HEK293 (cell line): ENCODE data around the gene SPDYC.

ENCODE experiments used
- CTCF ChIA-PET: fragments of 350-600 bp; formaldehyde crosslinking; extraction: SDS; loops from one replicate; lab custom pipeline; 2021; ENCODE audit warnings: antibody characterized with exemption; lab: Yijun Ruan, JAX
- POLR2A ChIA-PET: fragments of 300-600 bp; formaldehyde crosslinking; extraction: SDS; loops from one replicate; lab custom pipeline; 2020; ENCODE audit warnings: antibody characterized with exemption, inconsistent platforms; lab: Yijun Ruan, JAX
- H3K27ac ChIP-seq: fragments of 200-500 bp; sonication (Bioruptor generic); 2 replicates; pipeline ENCODE4 v1.5.1; 2014; ENCODE audit warnings: low read depth, low read length, control low read depth, inconsistent platforms; ENCODE audit errors: extremely low read depth
- H3K36me3 ChIP-seq, 2 experiments: fragments of 200-500 bp in 1 of 2; sonication (Bioruptor generic) in 1 of 2; 1 replicate in 1 of 2; 2 replicates in 1 of 2; pipeline ENCODE4 v1.5.1; 2014 to 2017; ENCODE audit warnings: inconsistent platforms in 2 of 2, low read length in 2 of 2; ENCODE audit not compliant: control insufficient read depth in 2 of 2, insufficient read depth in 1 of 2
- H3K4me1 ChIP-seq: fragments of 200-500 bp; sonication (Bioruptor generic); 2 replicates; pipeline ENCODE4 v1.5.1; 2014; ENCODE audit warnings: mild to moderate bottlenecking, low read length, inconsistent platforms; ENCODE audit not compliant: control insufficient read depth, insufficient read depth
- H3K4me3 ChIP-seq: 2 replicates; pipeline ENCODE4 v1.5.1; 2011; ENCODE audit warnings: low read depth, mild to moderate bottlenecking, control low read depth, low read length, moderate library complexity
- H3K9me3 ChIP-seq: fragments of 200-500 bp; sonication (Bioruptor generic); 2 replicates; pipeline ENCODE4 v1.5.1; 2014; ENCODE audit warnings: low read depth, low read length, inconsistent platforms; ENCODE audit not compliant: control insufficient read depth, insufficient read depth
- BCL11B ChIP-seq: fragments of 450-650 bp; formaldehyde crosslinking; IDR thresholded peaks from 2 replicates; pipeline ENCODE4 v1.5.1; 2016; ENCODE audit warnings: low read depth, missing biosample characterization, missing genetic modification characterization
- HOXD13 ChIP-seq: sonication (generic); formaldehyde crosslinking; IDR thresholded peaks from 2 replicates; pipeline ENCODE4 v1.8.0; 2022; ENCODE audit warnings: missing genetic modification reagents, borderline replicate concordance
- ZBTB17 ChIP-seq: fragments of 450-650 bp; formaldehyde crosslinking; IDR thresholded peaks from 2 replicates; pipeline ENCODE4 v1.5.1; 2016; ENCODE audit warnings: missing biosample characterization, missing genetic modification characterization
- ZNF121 ChIP-seq: fragments of 450-650 bp; formaldehyde crosslinking; IDR thresholded peaks from 2 replicates; pipeline ENCODE4 v1.5.1; 2016; ENCODE audit warnings: missing biosample characterization, missing genetic modification characterization
- ZNF146 ChIP-seq: fragments of 450-650 bp; formaldehyde crosslinking; IDR thresholded peaks from 2 replicates; pipeline ENCODE4 v1.5.1; 2016; ENCODE audit warnings: missing biosample characterization, missing genetic modification characterization
- ZNF211 ChIP-seq: fragments of 450-650 bp; formaldehyde crosslinking; IDR thresholded peaks from 2 replicates; pipeline ENCODE4 v1.5.1; 2016; ENCODE audit warnings: low read depth, missing biosample characterization, missing genetic modification characterization
- ZNF239 ChIP-seq: fragments of 450-650 bp; formaldehyde crosslinking; IDR thresholded peaks from 2 replicates; pipeline ENCODE4 v1.5.1; 2016; ENCODE audit warnings: missing biosample characterization, missing genetic modification characterization
- ZNF404 ChIP-seq: fragments of 450-650 bp; formaldehyde crosslinking; IDR thresholded peaks from 2 replicates; pipeline ENCODE4 v1.5.1; 2017; ENCODE audit warnings: missing biosample characterization, missing genetic modification characterization
- ZNF433 ChIP-seq: fragments of 450-650 bp; formaldehyde crosslinking; IDR thresholded peaks from 2 replicates; pipeline ENCODE4 v1.5.1; 2016; ENCODE audit warnings: missing biosample characterization, missing genetic modification characterization, low read depth
- ZNF521 ChIP-seq: fragments of 450-650 bp; formaldehyde crosslinking; IDR thresholded peaks from 2 replicates; pipeline ENCODE4 v1.5.1; 2017; ENCODE audit warnings: missing biosample characterization, mild to moderate bottlenecking, missing genetic modification characterization
- ZNF530 ChIP-seq: fragments of 450-650 bp; formaldehyde crosslinking; IDR thresholded peaks from 2 replicates; pipeline ENCODE4 v1.5.1; 2016; ENCODE audit warnings: low read depth, missing biosample characterization, missing genetic modification characterization
- ZNF544 ChIP-seq: fragments of 450-650 bp; formaldehyde crosslinking; IDR thresholded peaks from 2 replicates; pipeline ENCODE4 v1.5.0; 2017; ENCODE audit warnings: missing biosample characterization, missing genetic modification characterization
- ZNF621 ChIP-seq: fragments of 450-650 bp; formaldehyde crosslinking; IDR thresholded peaks from 2 replicates; pipeline ENCODE4 v1.5.1; 2017; ENCODE audit warnings: missing biosample characterization, missing genetic modification characterization
- ZNF692 ChIP-seq: fragments of 450-650 bp; formaldehyde crosslinking; IDR thresholded peaks from 2 replicates; pipeline ENCODE4 v1.5.1; 2016; ENCODE audit warnings: missing biosample characterization, missing genetic modification characterization
- ZNF701 ChIP-seq: fragments of 450-650 bp; formaldehyde crosslinking; IDR thresholded peaks from 2 replicates; pipeline ENCODE4 v1.5.1; 2016; ENCODE audit warnings: missing biosample characterization, missing genetic modification characterization
- ZNF777 ChIP-seq: fragments of 450-650 bp; formaldehyde crosslinking; IDR thresholded peaks from 2 replicates; pipeline ENCODE4 v1.5.1; 2017; ENCODE audit warnings: missing biosample characterization, missing genetic modification characterization, borderline replicate concordance
- TF ChIP-seq, protein P1 (sequence below): fragments of 450-650 bp; formaldehyde crosslinking; IDR thresholded peaks from 2 replicates; pipeline ENCODE4 v1.5.1; 2016; ENCODE audit warnings: missing biosample characterization, missing genetic modification characterization
- TF ChIP-seq, protein P2 (sequence below): fragments of 450-650 bp; formaldehyde crosslinking; IDR thresholded peaks from 2 replicates; pipeline ENCODE4 v1.5.0; 2017; ENCODE audit warnings: missing biosample characterization, missing genetic modification characterization, borderline replicate concordance
- TF ChIP-seq, protein P3 (sequence below): fragments of 450-650 bp; formaldehyde crosslinking; IDR thresholded peaks from 2 replicates; pipeline ENCODE4 v1.5.1; 2016; ENCODE audit warnings: missing biosample characterization, missing genetic modification characterization

SPDYC gene

DNA sequence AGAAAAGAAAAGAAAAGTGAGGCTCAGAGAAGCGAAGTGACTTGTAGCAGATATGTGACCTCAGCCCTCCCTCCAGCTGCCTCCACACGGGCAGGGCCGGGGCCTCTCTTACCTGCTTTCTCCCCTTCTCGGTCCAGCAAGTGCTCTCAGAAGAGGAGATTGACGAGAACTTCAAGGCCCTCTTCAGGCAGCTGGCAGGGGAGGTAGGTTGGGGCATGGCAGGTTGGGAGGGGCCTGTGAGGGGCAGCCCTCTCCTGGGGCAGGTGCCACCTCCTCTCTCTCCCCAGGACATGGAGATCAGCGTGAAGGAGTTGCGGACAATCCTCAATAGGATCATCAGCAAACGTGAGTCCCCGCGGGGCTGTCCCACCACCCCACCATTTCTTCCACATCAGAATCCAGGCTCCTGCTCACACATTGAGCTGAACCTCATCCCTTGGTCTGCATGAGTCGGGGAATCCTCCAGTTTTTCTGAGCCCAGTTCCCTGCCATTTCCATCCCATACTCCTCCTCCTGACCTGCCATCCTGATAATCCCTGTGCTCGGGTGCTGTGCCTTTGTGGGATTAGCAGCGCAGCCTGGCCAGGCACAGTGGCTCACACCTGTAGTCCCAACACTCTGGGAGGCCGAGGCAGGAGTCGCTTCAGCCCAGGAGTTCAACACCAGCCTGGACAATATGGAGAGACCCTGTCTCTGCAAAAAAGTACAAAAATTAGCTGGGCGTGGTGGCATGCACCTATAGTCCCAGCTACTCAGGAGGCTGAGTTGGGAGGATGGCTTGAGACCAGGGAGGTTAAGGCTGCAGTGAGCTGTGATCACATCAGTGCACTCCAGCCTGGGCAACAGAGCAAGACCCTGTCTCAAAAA, 38.1 kb downstream of the SPDYC start:
- ChIA-PET CTCF (interaction anchor here (0.6 to 3.7 kb wide), 2 partner anchors 108 to 245 kb away, joined by 3 to 16 read pairs; partner anchors contain the start of gene CDC42EP2), POLR2A (interaction anchor here (0.6 kb wide), 1 partner anchor 329 kb away, joined by 3 read pairs; no protein-coding TSS in a partner anchor)
- Histone ChIP-seq H3K27ac (no peak overlapping the region), H3K4me1 (no peaks in the 10 kb centered on the region), H3K36me3 (peaks cover 0 to 64% of the 10 kb centered on the region in 2 experiments; a peak in 1 of 3 replicates), H3K4me3 (no peak overlapping the region), H3K9me3 (no peaks in the 10 kb centered on the region)
- peak; percentile 77 for TF ChIP-seq ZNF121 (tag by site-specific recombination)
- TF ChIP-seq, protein P1, sequence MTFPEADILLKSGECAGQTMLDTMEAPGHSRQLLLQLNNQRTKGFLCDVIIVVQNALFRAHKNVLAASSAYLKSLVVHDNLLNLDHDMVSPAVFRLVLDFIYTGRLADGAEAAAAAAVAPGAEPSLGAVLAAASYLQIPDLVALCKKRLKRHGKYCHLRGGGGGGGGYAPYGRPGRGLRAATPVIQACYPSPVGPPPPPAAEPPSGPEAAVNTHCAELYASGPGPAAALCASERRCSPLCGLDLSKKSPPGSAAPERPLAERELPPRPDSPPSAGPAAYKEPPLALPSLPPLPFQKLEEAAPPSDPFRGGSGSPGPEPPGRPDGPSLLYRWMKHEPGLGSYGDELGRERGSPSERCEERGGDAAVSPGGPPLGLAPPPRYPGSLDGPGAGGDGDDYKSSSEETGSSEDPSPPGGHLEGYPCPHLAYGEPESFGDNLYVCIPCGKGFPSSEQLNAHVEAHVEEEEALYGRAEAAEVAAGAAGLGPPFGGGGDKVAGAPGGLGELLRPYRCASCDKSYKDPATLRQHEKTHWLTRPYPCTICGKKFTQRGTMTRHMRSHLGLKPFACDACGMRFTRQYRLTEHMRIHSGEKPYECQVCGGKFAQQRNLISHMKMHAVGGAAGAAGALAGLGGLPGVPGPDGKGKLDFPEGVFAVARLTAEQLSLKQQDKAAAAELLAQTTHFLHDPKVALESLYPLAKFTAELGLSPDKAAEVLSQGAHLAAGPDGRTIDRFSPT, result no peak

GRCh38 chr11:65208785-65209710, 39.0 kb downstream of the SPDYC start:
- no peak overlapping the region for H3K27ac ChIP-seq
- H3K4me1 ChIP-seq, result no peaks in the 10 kb centered on the region
- CTCF ChIA-PET, result interaction anchor here (0.6 to 2.2 kb wide), 3 partner anchors 14 to 246 kb away, joined by 3 to 5 read pairs (median 4); no protein-coding TSS in a partner anchor
- POLR2A ChIA-PET, result no interaction called here
- TF ChIP-seq ZBTB17 (tag by site-specific recombination) (no peak), ZNF701 (tag by site-specific recombination) (no peak), ZNF211 (no peak), ZNF530 (tag by site-specific recombination) (no peak), ZNF146 (tag by site-specific recombination) (no peak), ZNF521 (tag by site-specific recombination) (no peak), ZNF404 (tag by site-specific recombination) (no peak)
- peaks cover 0 to 64% of the 10 kb centered on the region in 2 experiments; a peak in 1 of 3 replicates for H3K36me3 ChIP-seq
- H3K4me3 ChIP-seq, result no peak overlapping the region
- no peaks in the 10 kb centered on the region for H3K9me3 ChIP-seq

- POLR2A ChIA-PET, result no interaction called here
- H3K27ac ChIP-seq, result no peak overlapping the region
- CTCF ChIA-PET, result interaction anchor here (0.7 to 2.2 kb wide), 2 partner anchors 9 to 41 kb away, joined by 3 to 5 read pairs; no protein-coding TSS in a partner anchor
- no peaks in the 10 kb centered on the region for H3K4me1 ChIP-seq
- no peaks in the 10 kb centered on the region for H3K9me3 ChIP-seq
- H3K4me3 ChIP-seq, result no peak overlapping the region
- H3K36me3 ChIP-seq, result peaks cover 0 to 64% of the 10 kb centered on the region in 2 experiments; a peak in 1 of 3 replicates
- TF ChIP-seq, protein P2, sequence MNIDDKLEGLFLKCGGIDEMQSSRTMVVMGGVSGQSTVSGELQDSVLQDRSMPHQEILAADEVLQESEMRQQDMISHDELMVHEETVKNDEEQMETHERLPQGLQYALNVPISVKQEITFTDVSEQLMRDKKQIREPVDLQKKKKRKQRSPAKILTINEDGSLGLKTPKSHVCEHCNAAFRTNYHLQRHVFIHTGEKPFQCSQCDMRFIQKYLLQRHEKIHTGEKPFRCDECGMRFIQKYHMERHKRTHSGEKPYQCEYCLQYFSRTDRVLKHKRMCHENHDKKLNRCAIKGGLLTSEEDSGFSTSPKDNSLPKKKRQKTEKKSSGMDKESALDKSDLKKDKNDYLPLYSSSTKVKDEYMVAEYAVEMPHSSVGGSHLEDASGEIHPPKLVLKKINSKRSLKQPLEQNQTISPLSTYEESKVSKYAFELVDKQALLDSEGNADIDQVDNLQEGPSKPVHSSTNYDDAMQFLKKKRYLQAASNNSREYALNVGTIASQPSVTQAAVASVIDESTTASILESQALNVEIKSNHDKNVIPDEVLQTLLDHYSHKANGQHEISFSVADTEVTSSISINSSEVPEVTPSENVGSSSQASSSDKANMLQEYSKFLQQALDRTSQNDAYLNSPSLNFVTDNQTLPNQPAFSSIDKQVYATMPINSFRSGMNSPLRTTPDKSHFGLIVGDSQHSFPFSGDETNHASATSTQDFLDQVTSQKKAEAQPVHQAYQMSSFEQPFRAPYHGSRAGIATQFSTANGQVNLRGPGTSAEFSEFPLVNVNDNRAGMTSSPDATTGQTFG, result no peak
- TF ChIP-seq HOXD13 (CRISPR knock-in tag) (no peak), ZNF777 (tag by site-specific recombination) (no peak), ZNF433 (tag by site-specific recombination) (no peak), ZNF544 (no peak), BCL11B (tag by site-specific recombination) (no peak), ZNF621 (tag by site-specific recombination) (no peak), ZNF692 (tag by site-specific recombination) (no peak), ZNF239 (tag by site-specific recombination) (no peak)
- TF ChIP-seq, protein P3, sequence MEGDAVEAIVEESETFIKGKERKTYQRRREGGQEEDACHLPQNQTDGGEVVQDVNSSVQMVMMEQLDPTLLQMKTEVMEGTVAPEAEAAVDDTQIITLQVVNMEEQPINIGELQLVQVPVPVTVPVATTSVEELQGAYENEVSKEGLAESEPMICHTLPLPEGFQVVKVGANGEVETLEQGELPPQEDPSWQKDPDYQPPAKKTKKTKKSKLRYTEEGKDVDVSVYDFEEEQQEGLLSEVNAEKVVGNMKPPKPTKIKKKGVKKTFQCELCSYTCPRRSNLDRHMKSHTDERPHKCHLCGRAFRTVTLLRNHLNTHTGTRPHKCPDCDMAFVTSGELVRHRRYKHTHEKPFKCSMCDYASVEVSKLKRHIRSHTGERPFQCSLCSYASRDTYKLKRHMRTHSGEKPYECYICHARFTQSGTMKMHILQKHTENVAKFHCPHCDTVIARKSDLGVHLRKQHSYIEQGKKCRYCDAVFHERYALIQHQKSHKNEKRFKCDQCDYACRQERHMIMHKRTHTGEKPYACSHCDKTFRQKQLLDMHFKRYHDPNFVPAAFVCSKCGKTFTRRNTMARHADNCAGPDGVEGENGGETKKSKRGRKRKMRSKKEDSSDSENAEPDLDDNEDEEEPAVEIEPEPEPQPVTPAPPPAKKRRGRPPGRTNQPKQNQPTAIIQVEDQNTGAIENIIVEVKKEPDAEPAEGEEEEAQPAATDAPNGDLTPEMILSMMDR (tag by site-specific recombination), result no peak
These were observed 39.8 kb downstream of the SPDYC start for GRCh38 chr11:65209711-65210360.
